Astrocyte (in vitro differentiated cells and primary cell): ENCODE data around the gene C12orf42.

Experiments
- CTCF ChIP-seq: IDR thresholded peaks from 2 replicates; pipeline ENCODE4 v1.5.1; 2011; ENCODE audit warnings: low read depth, mild to moderate bottlenecking, inconsistent platforms, low read length, moderate library complexity; ENCODE audit not compliant: insufficient read depth
- EZH2 ChIP-seq: IDR thresholded peaks from 2 replicates; pipeline ENCODE4 v1.6.1; 2012; ENCODE audit warnings: mild to moderate bottlenecking, low read length, inconsistent platforms; ENCODE audit not compliant: insufficient read depth

- TF ChIP-seq EZH2: no peak
- TF ChIP-seq CTCF: no peak
Measured at GRCh38 chr12:103279444-103279843, 216.3 kb downstream of the C12orf42 start.
